Endothelial cell of umbilical vein (primary cell): Measurements from ENCODE around the gene HMG20B. TPM values are rescaled to one million over a fixed set of nuclear protein-coding genes. Genes with fewer than 3 reads are reported as not detected.
A peak's percentile ranks its signal among the peaks of the same experiment; 100 is the strongest.

ENCODE experiments used
- BruUV-seq: library from RNA; stranded (reverse); fragments of 400-500 nt; replicated peaks from 2 replicates; lab custom pipeline; 2021; lab: Mats Ljungman, UMichigan
- CTCF ChIA-PET: fragments of 300-600, 350-600 bp; sonication (Branson Sonifier 250); formaldehyde crosslinking; loops from one replicate; lab custom pipeline; 2021; ENCODE audit warnings: antibody characterized with exemption, inconsistent platforms; lab: Charles Lee
- POLR2A ChIA-PET: fragments of 300-600, 350-600 bp; sonication (Branson Sonifier 250); formaldehyde crosslinking; loops from one replicate; lab custom pipeline; 2021; ENCODE audit warnings: antibody characterized with exemption, inconsistent platforms; lab: Charles Lee
- DNase-seq: peaks from one replicate; pipeline ENCODE4 v3.0.0-alpha.2; 2011; ENCODE audit warnings: low read depth, low spot score
- FAIRE-seq: peaks from 2 replicates; lab custom pipeline; 2011; peaks lifted over from hg19 to GRCh38; lab: Jason Lieb, UNC
- H2AFZ ChIP-seq: 2 replicates; pipeline ENCODE4 v1.6.0; 2012; ENCODE audit warnings: low read depth, low read length, control low read depth, inconsistent platforms
- H3K27ac ChIP-seq: 2 replicates; pipeline ENCODE4 v1.5.1; 2011; ENCODE audit warnings: low read depth, mild to moderate bottlenecking, control low read depth, low read length, moderate library complexity; ENCODE audit not compliant: insufficient read depth
- H3K27me3 ChIP-seq, 2 experiments: 2 replicates each; pipeline versions ENCODE4 v1.6.0 to v1.6.1; 2011; ENCODE audit warnings: low read length in 2 of 2, mixed read lengths in 1 of 2; ENCODE audit not compliant: control insufficient read depth in 2 of 2, insufficient read depth in 2 of 2
- H3K36me3 ChIP-seq, 2 experiments: 2 replicates in 1 of 2; 3 replicates in 1 of 2; pipeline ENCODE4 v1.5.1; 2011; ENCODE audit warnings: low read length in 2 of 2, mild to moderate bottlenecking in 1 of 2, moderate library complexity in 1 of 2; ENCODE audit not compliant: control insufficient read depth in 2 of 2, insufficient read depth in 2 of 2; ENCODE audit errors: extremely low read depth in 1 of 2
- H3K4me1 ChIP-seq: 3 replicates; pipeline ENCODE4 v1.5.1; 2011; ENCODE audit warnings: mild to moderate bottlenecking, low read length; ENCODE audit not compliant: control insufficient read depth, insufficient read depth; ENCODE audit errors: extremely low read depth
- H3K4me2 ChIP-seq: 2 replicates; pipeline ENCODE4 v1.6.1; 2011; ENCODE audit warnings: low read length, control low read depth, mixed read lengths; ENCODE audit not compliant: insufficient read depth
- H3K4me3 ChIP-seq, 3 experiments: fragments of 200-600 bp in 1 of 3; sonication (generic), shearing (Covaris generic) in 1 of 3; replicated peaks in 1 of 3; 2 replicates each; pipeline ENCODE4 v1.5.1; 2011 to 2016; ENCODE audit warnings: control low read depth in 3 of 3, low read length in 3 of 3, mild to moderate bottlenecking in 2 of 3, inconsistent platforms in 1 of 3, low read depth in 1 of 3, moderate library complexity in 1 of 3; ENCODE audit not compliant: insufficient read depth in 1 of 3
- H3K79me2 ChIP-seq: 2 replicates; pipeline ENCODE4 v1.6.0; 2012; ENCODE audit warnings: low read length, inconsistent platforms; ENCODE audit not compliant: control insufficient read depth, insufficient read depth
- H3K9ac ChIP-seq: replicated peaks from 2 replicates; pipeline ENCODE3; 2011; ENCODE audit warnings: low read length, control low read depth; ENCODE audit not compliant: insufficient read depth; ENCODE audit errors: extremely low read depth
- H3K9me1 ChIP-seq: replicated peaks from 3 replicates; pipeline ENCODE4 v1.6.0; 2011; ENCODE audit warnings: mild to moderate bottlenecking, low read length; ENCODE audit not compliant: control insufficient read depth, insufficient read depth; ENCODE audit errors: extremely low read depth
- H3K9me3 ChIP-seq: replicated peaks from 2 replicates; pipeline ENCODE4 v1.5.1; 2012; ENCODE audit warnings: low read length, inconsistent platforms; ENCODE audit not compliant: control insufficient read depth, insufficient read depth
- H4K20me1 ChIP-seq: replicated peaks from 2 replicates; pipeline ENCODE3; 2011; ENCODE audit warnings: mild to moderate bottlenecking, low read length; ENCODE audit not compliant: control insufficient read depth, insufficient read depth; ENCODE audit errors: extremely low read depth
- FOS ChIP-seq: IDR thresholded peaks from 2 replicates; pipeline ENCODE4 v1.6.1; 2011; ENCODE audit warnings: mild to moderate bottlenecking, low read length, moderate library complexity, borderline replicate concordance; ENCODE audit not compliant: insufficient read depth
- POLR2A ChIP-seq: IDR thresholded peaks from 2 replicates; pipeline ENCODE4 v1.6.1; 2012; ENCODE audit warnings: low read depth, mild to moderate bottlenecking, control low read depth, low read length
- POLR2AphosphoS5 ChIP-seq: IDR thresholded peaks from 2 replicates; pipeline ENCODE4 v1.6.1; 2012; ENCODE audit warnings: low read depth, mild to moderate bottlenecking, control low read depth, low read length, moderate library complexity; ENCODE audit not compliant: insufficient read depth
- dilution Hi-C: fragments of 300-500 bp; cut with MboI; formaldehyde crosslinking; loops from one replicate; pipeline ENCODE4 v1.15.0; 2019; ENCODE audit warnings: low sequenced_read_pairs; ENCODE audit not compliant: extremely low pct_ligation_motif_present
- intact Hi-C: fragments of 100-400 bp; cut with micrococcal nuclease; formaldehyde crosslinking; loops from one replicate; pipeline ENCODE4 v1.10.0; 2022
- polyA plus RNA-seq, 4 experiments: library from polyadenylated mRNA; depleted of rRNA in 3 of 4; stranded (reverse) in 3 of 4; unstranded in 1 of 4; fragments of >200 nt; gene quantifications; 2 replicates each; pipeline versions ENCODE4 v1.2.1 to v1.2.3, GENCODE V29; 2011 to 2012; ENCODE audit warnings: missing spikeins in 1 of 4
- small RNA-seq: library from RNA; depleted of rRNA; stranded (forward); fragments of <200 nt; gene quantifications from one replicate; pipeline ENCODE3, GENCODE V24; 2012; ENCODE audit warnings: low replicate concordance, low read depth; ENCODE audit not compliant: insufficient read depth, insufficient read length
- total RNA-seq: library from RNA; stranded (reverse); gene quantifications from 2 replicates; pipeline ENCODE4 v1.2.3, GENCODE V29; 2021
- TF ChIP-seq, protein P1 (sequence below), 2 donors: IDR thresholded peaks; 1 replicate in 1 of 2; 2 replicates in 1 of 2; pipeline ENCODE4 v1.5.1; 2011; ENCODE audit warnings: low read length in 2 of 2, mild to moderate bottlenecking in 2 of 2, moderate library complexity in 2 of 2, control low read depth in 1 of 2, inconsistent platforms in 1 of 2, low read depth in 1 of 2; ENCODE audit not compliant: insufficient read depth in 1 of 2; ENCODE audit errors: extremely low read depth in 1 of 2
- TF ChIP-seq, protein P2 (sequence below): IDR thresholded peaks from 2 replicates; pipeline ENCODE4 v1.6.1; 2011; ENCODE audit not compliant: insufficient read depth, insufficient read length

The HMG20B gene
- total and polyA plus RNA-seq, 2 donors (not counting 3 experiments of a cell fraction or from before 2014, with no cell fraction given) = 53.2 to 98.2 TPM

DNA sequence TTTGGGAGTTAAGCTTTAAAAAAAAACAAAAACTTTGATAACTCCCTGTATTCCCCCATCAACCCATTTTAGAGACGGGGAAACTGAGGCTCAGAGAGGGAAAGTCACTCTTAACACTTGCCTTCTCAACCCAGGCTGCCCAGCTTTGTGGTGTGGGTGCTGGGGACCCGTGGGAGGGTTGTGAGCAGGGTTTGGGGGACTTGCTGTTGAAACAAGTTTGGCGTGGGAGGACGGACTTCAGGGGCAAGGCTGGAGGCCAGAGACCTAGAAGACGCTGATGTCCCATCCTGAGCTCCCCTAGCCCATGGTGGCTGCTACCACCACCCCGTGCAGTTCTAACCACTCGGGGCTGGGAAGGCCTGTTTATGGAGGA lies 54.6 kb downstream of the HMG20B start:
- intact Hi-C loops (loop anchor here (2.0 to 10.0 kb wide), 2 partner anchors 55 to 77 kb away; partner anchors contain the start of genes HMG20B, PIP5K1C and TJP3), dilution Hi-C loops (no loop called here)
- ChIA-PET CTCF (interaction anchor here (0.7 to 1.3 kb wide), 2 partner anchors 50 to 65 kb away, joined by 3 to 4 read pairs; no protein-coding TSS in a partner anchor), POLR2A (interaction anchor here (0.5 to 1.4 kb wide), 2 partner anchors 18 to 25 kb away, joined by 3 to 4 read pairs; no protein-coding TSS in a partner anchor)
- FAIRE-seq (no peak), DNase-seq (no peak)
- Histone ChIP-seq H3K27me3 (no peaks in the 10 kb centered on the region), H3K79me2 (peaks cover 18% of the 10 kb centered on the region), H3K4me2 (no peak overlapping the region), H3K27ac (no peak overlapping the region), H3K9me3 (no peaks in the 10 kb centered on the region), H2AFZ (no peak overlapping the region), H3K36me3 (peaks cover 0 to 20% of the 10 kb centered on the region in 2 experiments), H3K4me1 (peaks cover 14% of the 10 kb centered on the region), H3K9me1 (no peaks in the 10 kb centered on the region), H4K20me1 (no peaks in the 10 kb centered on the region), H3K9ac (no peak overlapping the region), H3K4me3 (no peak overlapping the region)
- TF ChIP-seq, protein P1, sequence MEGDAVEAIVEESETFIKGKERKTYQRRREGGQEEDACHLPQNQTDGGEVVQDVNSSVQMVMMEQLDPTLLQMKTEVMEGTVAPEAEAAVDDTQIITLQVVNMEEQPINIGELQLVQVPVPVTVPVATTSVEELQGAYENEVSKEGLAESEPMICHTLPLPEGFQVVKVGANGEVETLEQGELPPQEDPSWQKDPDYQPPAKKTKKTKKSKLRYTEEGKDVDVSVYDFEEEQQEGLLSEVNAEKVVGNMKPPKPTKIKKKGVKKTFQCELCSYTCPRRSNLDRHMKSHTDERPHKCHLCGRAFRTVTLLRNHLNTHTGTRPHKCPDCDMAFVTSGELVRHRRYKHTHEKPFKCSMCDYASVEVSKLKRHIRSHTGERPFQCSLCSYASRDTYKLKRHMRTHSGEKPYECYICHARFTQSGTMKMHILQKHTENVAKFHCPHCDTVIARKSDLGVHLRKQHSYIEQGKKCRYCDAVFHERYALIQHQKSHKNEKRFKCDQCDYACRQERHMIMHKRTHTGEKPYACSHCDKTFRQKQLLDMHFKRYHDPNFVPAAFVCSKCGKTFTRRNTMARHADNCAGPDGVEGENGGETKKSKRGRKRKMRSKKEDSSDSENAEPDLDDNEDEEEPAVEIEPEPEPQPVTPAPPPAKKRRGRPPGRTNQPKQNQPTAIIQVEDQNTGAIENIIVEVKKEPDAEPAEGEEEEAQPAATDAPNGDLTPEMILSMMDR (IDR thresholded peaks at IDR 0.05; ENCODE audit: extremely low read depth in 1 of 2, insufficient read depth in 1 of 2, low read depth in 1 of 2, low read length in 2 of 2) = no peak
- TF ChIP-seq POLR2A (no peak), FOS (no peak), POLR2AphosphoS5 (peak; percentile 29)
- TF ChIP-seq, protein P2, sequence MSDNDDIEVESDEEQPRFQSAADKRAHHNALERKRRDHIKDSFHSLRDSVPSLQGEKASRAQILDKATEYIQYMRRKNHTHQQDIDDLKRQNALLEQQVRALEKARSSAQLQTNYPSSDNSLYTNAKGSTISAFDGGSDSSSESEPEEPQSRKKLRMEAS = no peak
- BruUV-seq = no TSS peak

Small RNAs within 50 kb of the gene (small RNA-seq; reads per million reads assigned to genes)
- gene AC005786.1 = not detected

Other genes with a start within 250 kb of the HMG20B start
- gene NFIC, start 206.4 kb upstream of the HMG20B start, total RNA-seq = 131 and 133 TPM in 2 replicates
- 8.5 and 11.4 TPM in 2 replicates for gene NFIC, start 206.4 kb upstream of the HMG20B start, polyA plus RNA-seq
- not detected in 2 replicates for gene SMIM24, start 92.4 kb upstream of the HMG20B start, total RNA-seq
- not detected in 2 replicates for gene SMIM24, start 92.4 kb upstream of the HMG20B start, polyA plus RNA-seq
- gene SMIM44, start 89.5 kb upstream of the HMG20B start, total RNA-seq = not detected in 2 replicates
- gene SMIM44, start 89.5 kb upstream of the HMG20B start, polyA plus RNA-seq = not detected in 2 replicates
- gene DOHH, start 72.3 kb upstream of the HMG20B start, total RNA-seq = 14.8 and 15.2 TPM in 2 replicates
- 8.0 and 8.7 TPM in 2 replicates for gene DOHH, start 72.3 kb upstream of the HMG20B start, polyA plus RNA-seq
- gene FZR1, start 66.6 kb upstream of the HMG20B start, total RNA-seq = 60.4 and 60.5 TPM in 2 replicates
- gene FZR1, start 66.6 kb upstream of the HMG20B start, polyA plus RNA-seq = 35.9 and 45.0 TPM in 2 replicates
- gene TEKTIP1, start 33.8 kb upstream of the HMG20B start, total RNA-seq = 0.53 and 0.73 TPM in 2 replicates
- not detected in 2 replicates for gene TEKTIP1, start 33.8 kb upstream of the HMG20B start, polyA plus RNA-seq
- gene MFSD12, start 15.4 kb upstream of the HMG20B start, total RNA-seq = 78.9 and 80.4 TPM in 2 replicates
- 51.7 and 66.9 TPM in 2 replicates for gene MFSD12, start 15.4 kb upstream of the HMG20B start, polyA plus RNA-seq
- gene GIPC3, start 12.5 kb downstream of the HMG20B start, total RNA-seq = 6.6 and 7.1 TPM in 2 replicates
- 1.9 and 2.2 TPM in 2 replicates for gene GIPC3, start 12.5 kb downstream of the HMG20B start, polyA plus RNA-seq
- gene TBXA2R, start 33.9 kb downstream of the HMG20B start, total RNA-seq = 2.9 and 3.4 TPM in 2 replicates
- 2.4 TPM in 2 replicates for gene TBXA2R, start 33.9 kb downstream of the HMG20B start, polyA plus RNA-seq
- gene CACTIN, start 53.8 kb downstream of the HMG20B start, total RNA-seq = 36.1 and 36.4 TPM in 2 replicates
- 29.7 and 31.8 TPM in 2 replicates for gene CACTIN, start 53.8 kb downstream of the HMG20B start, polyA plus RNA-seq
- 79.5 and 82.2 TPM in 2 replicates for gene PIP5K1C, start 127.5 kb downstream of the HMG20B start, total RNA-seq
- gene PIP5K1C, start 127.5 kb downstream of the HMG20B start, polyA plus RNA-seq = 31.6 and 37.4 TPM in 2 replicates
- gene TJP3, start 135.4 kb downstream of the HMG20B start, total RNA-seq = not detected in 2 replicates
- 0.10 TPM in 1 of 2 replicates, not detected in the other for gene TJP3, start 135.4 kb downstream of the HMG20B start, polyA plus RNA-seq
- 23.4 and 24.3 TPM in 2 replicates for gene APBA3, start 188.7 kb downstream of the HMG20B start, total RNA-seq
- 25.1 and 41.7 TPM in 2 replicates for gene APBA3, start 188.7 kb downstream of the HMG20B start, polyA plus RNA-seq
- 67.5 and 76.3 TPM in 2 replicates for gene MRPL54, start 189.7 kb downstream of the HMG20B start, total RNA-seq
- gene MRPL54, start 189.7 kb downstream of the HMG20B start, polyA plus RNA-seq = 80.2 and 93.1 TPM in 2 replicates
- not detected in 2 replicates for gene RAX2, start 199.3 kb downstream of the HMG20B start, total RNA-seq
- gene RAX2, start 199.3 kb downstream of the HMG20B start, polyA plus RNA-seq = not detected in 2 replicates
- gene MATK, start 213.4 kb downstream of the HMG20B start, total RNA-seq = not detected in 2 replicates
- not detected in 2 replicates for gene MATK, start 213.4 kb downstream of the HMG20B start, polyA plus RNA-seq